UCSD-AML1 (cell line): Measurements from ENCODE around the gene ARHGAP29.

Experiments used
- DNase-seq: peaks from one replicate; lab custom pipeline; 2025; ENCODE audit not compliant: unreplicated experiment; lab: John Stamatoyannopoulos, UW

Gene ARHGAP29

DNA sequence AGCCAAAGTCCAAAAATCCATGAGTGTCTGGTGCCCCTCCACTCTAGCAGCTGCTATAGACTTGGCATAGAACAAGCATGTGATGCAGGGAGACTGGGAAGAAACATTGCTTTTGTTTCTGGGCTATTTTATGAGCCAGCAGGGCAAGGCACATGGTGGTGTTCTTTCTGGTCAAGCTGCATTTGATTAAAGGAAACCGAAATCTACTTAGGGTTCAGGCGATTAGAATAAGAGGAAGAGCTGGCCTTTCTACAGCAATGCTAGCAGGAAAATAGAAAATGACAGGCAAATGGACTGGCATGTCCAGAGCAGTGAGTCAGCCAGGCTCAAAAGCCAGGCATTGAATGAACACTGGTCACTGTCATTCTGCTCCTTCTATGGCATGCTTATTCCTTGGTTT lies 28.5 kb upstream of the ARHGAP29 start:
- no peak for DNase-seq

DNA sequence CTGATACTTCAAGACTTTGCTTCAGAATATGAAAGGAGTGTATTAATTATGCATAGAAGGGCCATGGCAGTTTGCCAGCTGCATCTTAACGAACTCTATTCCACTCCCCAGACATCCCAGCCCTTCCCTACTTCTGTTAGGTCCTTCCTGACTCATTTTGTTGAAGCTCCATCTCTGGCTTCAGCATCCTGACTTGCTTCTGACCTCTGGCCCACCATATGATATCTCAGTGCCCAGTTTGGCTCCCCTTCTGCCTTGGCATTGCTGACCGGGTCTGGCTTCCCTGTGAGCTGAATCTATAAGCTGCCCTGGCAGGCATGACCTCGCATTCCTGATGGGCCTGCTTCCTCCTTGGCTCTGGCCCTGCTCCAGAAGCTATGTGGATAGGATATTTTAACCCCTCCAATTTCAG lies 27.6 kb upstream of the ARHGAP29 start:
- DNase-seq = no peak

DNA sequence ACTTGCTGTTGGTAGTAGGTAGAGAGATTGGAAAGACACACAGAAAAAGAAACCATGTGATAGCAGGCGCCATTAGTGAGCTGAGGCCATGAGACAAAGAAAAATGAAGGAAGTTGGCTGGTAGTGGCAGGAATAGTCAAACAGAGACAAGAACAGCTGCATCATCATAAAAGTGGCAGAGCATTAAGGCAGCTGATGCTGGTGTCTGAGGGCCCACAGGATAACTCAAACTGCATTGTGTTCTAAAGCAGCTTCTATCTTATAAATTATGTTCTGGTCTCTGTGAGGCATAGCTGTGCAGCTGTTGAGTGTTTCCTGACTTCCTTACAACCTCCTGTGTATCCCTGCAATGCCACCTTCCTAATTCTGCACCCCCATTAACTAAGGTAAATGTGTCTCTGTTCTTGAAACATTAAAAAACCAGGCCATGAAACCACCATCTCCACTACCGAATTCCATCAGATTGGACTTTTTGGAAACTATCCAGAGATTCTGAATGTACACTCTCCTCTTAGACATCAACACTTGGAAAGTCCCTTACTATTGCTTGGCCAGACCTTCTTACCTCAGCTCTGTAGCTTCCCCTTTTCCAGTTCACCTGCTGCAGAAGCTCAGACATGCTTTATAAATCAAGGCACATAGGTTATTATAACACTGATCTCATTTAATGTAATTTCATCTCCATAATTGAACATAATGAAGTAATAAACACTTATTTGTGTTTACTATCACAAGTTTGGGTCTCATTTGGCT lies 23.4 kb upstream of the ARHGAP29 start:
- DNase-seq = no peak

DNA sequence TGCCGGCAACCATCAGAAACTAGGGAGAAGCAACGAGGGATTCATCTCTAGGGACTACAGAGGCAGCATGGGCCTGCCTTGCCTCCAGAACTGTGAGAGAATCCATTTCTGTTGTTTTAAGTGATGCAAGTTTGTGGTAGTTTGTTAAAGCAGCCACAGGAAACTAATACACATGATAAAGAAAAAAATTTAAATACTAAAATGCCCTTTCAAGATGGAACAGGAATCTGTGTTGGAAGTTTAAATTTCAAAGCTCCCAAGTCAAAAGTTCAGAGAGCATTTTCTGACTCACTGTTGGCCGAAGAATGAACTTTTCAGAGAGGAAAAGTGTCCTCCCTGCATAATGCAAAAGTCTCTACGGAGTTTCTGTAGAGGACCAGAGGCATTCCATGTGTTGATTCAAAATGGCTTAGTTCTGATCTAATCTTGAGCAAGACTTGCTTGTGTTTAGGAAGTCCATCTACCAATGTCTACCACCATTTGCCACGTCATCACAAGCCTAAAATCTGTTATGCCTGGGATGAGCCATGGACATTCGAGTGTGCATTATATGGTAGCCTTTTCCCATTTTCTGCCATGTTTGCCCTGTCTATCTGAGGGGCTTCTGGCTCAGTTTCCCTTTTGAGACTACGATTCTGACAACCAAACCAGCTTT lies 22.4 kb upstream of the ARHGAP29 start:
- DNase-seq = no peak

DNA sequence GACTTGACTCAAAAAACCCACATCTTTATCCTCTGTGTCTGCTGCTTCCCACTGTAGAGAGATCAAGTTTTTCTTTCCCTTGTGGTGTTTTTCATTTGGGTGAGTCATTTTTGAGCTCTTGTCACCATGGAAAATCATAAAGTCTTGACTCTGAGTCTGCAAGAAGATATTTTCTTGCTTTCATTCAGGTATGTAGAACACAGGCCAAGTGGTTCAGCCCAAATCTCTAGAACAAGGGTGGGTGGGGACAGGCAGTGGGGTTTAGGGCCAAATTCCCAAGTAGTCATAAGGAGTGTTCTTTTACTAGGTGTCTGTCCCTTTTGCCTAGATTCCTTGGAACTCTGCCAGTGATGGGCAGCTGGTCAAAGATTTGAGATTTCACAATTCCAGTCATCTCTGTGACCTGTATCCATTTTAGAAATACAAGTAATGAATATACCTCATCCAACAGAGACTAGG lies 21.5 kb upstream of the ARHGAP29 start:
- no peak for DNase-seq

DNA sequence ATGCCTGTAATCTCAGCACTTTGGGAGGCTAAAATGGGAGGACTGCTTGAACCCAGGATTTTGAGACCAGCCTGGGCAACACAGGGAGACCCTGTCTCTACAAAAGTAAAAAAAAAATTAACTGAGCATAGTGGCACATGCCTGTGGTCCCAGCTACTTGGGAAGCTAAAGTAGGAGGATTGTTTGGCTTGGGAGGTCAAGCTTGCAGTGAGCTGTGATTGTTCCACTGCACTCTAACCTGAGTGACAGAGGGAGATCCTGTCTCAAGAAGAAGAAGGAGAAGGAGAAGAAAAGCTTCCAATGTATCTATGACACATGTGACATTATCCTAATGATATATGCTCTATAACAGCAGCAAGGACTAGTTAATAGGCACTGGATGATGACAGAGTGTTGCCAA lies 20.1 kb upstream of the ARHGAP29 start:
- DNase-seq = no peak

DNA sequence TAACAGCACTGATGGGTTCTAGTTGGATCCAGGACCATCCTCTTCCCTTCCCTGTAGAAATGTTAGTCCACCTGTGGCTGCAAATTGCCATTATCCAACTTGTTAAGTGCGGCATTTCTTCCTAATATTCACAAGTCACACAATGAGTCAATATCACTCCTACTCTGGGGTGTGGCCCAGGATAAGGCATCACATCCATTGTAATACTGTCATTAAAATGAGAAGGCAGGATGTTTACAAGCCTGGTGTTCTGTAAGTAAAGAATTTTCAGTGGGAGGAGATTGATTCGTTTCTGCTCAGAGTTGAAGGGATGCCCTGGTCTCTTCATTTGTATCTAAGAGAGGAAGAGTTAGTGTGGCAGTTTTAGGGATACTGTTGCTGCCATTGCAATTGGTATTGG lies 18.1 kb upstream of the ARHGAP29 start:
- no peak for DNase-seq

DNA sequence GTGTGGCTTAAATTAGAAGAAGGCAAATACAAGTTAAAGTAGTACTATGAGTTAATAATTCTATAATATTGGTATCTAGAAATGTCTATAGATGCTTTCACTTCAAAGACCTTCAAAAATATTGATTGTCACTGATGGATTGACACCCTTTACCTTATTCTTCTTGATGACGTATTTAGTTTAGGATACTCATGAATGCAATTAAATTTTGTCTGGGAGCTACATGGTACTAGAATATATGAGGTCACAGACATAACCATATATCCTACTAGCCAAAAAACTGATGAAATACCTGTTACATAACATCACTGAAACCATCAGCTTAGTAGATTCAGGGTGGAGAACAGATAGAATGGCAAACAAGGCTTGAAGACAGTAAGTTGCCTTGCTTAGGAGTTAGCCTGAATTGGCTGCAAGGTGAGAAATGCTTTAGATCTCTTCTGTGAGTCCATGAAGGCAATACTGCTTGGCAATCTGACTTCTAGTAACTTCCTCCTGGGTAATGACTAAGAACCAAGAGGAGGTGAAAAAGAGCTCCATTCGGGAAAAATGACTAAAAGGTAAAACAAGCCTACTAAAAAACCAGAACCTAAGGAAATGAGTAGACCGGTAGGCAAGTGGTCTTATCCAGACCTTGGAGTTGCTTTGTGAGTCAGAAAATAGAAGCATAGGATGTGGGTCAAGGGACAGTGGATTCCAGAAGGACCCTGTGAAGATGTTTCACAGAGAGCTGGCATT lies 16.9 kb upstream of the ARHGAP29 start:
- no peak for DNase-seq

DNA sequence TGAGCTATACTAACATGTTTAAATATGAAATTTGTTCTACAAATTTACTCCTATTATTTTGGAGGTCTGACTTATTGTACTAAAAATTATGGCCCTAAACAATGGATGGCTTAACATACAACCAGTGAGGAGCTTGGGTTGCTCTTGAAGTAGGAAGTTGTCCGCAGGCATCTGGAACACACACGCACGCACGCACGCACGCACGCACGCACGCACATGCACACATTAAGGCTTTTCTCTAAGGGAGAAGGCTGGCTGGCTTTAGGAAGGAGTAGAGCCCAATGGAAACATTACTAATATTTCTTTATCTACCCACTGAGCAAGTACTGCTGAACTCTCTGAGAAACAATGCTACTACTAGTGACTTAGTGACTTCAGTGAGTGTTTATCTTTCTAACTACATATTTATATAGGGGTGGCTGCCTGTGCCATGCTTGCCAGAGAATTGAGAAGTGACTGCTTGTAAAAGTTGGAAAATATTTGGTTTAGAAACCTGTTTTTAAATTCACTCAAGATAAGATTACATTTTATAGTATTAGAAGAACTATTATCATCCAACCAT lies 16.2 kb upstream of the ARHGAP29 start:
- DNase-seq = no peak

DNA sequence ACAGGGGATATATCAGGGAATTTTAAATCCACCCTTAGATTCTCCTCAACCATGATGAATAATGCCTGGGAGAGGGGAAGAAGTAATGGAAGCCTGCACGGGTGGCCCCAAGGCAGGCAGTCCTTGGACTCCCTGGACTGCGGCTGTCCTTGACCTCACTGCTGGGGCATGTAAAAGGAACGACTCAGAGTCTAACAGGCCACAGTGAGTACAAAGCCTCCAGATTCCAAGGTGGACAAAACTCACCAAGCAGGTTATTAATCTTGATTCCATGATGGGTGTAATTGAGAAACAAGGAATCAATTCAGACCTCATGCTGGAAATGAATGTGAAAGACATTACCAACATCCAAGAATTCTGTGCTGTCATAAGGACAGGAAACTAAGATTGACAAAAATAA lies 13.0 kb upstream of the ARHGAP29 start:
- DNase-seq = no peak

DNA sequence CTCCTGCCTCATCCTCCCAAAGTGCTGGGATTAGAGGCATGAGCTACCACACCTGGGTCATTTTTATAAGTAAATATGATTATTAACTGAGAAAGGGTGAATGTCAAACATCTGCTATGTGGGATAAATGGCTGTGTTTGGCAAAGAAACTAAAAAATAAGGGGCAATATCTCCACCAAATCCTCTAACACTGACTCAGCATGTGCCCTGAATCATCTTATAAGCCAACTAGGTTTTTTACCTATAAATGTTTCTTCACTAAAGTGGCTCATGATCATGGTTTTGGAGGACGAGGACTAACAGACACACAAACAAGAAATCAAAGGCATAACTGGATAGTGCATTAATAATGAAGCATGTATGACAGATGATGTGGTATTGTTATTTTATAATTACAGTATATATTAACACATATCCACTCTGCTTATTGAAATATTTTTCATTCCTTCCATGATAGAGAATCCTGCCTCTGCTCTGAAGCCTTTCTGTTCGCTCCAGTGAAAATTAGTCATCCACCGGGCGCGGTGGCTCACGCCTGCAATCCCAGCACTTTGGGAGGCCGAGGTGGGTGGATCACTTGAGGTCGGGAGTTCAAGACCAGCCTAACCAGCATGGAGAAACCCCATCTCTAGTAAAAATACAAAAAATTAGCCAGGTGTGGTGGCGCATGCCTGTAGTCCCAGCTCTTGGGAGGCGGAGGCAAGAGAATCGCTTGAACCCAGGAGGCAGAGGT lies 11.7 kb upstream of the ARHGAP29 start:
- DNase-seq = no peak

DNA sequence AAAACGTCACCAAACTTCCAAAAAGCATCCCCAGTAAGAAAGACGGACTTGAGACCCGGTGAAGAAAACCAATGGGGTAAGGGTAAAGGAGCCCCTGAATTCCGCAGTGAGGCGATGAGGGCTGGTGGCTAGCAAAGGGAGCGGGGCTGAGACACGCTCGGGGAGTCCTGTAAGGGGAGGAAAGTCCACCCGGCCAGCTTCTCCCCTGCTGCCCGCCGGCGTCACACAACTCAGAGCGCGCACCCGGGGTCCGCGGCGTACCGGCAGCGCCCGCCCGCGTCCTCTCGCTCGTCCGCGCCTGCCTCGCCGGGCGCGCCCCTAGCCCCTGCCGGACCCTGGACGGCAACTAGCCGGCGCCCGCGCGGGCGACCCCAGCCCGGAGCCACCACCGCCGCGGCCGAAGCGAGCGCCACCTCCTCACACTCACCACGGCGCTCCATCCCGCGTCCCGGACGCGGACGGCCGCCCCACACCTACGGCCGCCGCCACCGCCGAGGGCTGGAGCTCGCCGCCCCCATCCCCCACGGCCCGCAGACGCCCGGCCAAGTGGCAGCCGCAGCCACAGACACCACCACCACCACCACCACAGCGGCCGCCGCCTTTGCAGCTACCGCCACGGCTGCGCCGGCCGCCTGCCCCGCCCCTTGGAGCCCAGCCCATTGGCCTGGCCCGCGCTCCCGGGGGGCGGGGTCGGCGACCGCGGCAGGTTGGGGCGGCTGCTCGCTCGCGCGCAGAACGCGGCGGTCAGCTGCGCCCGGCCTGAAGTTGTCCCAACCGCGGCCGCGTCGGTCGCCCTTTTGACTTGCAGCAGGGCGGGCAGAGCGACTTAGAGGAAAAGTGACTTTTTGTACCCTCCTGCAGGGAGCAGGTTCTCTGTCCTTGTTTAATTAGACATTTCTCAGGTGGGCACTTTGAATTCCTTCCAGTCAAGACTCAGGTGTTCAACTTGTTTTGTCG lies 10.0 kb upstream of the ARHGAP29 start:
- peak; percentile 45 for DNase-seq

DNA sequence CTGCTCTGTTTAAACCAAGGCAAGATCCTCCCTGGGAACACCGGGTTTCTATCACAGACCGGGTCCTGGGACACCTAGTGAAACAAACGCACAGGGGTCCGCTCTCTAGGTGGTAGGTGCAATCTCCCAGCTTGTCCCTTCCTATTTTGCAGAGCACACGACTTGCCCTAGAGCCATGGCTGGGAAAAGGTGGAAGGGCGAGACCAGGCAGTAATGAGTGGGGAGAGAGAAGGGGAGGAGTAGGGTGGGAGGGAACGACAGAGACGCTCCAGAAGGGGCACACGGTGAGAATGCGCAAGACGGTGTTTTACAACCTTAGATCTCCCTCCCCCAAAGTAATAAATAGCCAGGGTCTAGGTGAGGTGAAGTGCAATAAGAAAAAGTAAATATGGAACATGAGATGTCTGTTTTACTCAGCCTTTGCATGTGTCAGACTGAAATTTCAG lies 9.3 kb upstream of the ARHGAP29 start:
- DNase-seq = no peak

DNA sequence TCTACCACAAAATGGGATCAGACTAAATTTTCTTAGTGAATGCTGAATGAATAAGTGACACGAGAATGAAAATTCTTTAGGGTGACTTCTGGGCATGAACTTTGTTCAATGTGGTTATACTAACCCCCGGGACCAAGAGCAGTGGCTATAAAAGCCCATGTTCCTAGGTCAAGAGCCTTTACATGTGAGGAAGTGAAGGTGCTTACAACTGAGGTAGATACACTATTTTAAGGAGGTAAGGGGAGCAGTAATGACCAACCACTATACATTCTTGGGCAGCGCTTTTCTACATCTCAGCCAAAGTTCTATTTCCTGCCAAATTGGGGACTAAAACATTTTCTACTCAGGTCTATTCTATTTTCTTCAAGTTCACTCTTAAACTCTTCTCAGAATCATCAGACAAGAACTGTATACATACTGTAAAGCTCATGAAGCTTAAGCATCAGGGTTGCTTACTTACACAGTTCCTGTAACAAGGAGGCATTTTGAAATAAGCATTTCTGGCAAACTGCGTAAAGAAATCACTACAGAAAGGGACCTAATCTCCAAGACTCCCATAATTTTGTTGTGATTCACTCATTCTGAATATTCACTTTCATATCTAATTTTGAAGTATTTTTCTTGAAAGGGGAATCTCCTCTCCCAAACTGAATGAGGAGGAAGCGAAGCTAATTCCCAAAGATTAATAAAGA lies 8.5 kb upstream of the ARHGAP29 start:
- DNase-seq = no peak

DNA sequence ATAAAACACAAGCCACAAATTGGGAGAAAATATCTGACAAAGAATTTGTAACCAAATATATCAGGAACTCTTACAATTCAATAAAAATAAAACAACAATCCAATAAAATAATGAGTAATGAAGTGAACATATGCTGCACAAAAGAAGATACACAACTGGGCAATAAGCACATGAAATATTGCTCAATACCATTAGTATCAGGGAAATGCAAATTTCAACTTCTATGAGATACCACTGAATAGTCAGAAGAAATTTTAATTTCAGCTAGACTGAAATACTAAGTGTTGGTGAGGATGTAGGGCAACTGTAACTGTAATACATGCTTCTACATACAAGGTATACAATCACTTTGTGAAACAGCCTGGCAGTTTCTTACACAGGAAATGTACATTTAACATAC lies 7.4 kb upstream of the ARHGAP29 start:
- no peak for DNase-seq

DNA sequence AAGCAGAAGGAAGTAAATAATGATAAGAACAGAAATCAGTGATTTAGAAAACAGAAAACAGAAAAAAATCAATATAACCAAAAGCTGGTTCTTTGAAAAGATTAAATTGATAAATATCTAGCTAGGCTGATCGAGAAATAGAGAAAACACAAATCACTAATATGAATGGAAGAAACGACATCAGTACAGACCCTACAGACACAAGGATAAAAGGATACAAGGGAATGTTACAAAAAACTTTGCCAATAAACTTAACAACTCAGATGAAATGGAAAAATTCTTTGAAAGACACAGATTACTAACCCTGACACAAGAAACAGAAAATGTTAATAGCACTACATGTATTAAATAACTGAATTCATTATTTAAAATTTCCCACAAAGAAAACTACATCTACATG lies 6.3 kb upstream of the ARHGAP29 start:
- DNase-seq = no peak

DNA sequence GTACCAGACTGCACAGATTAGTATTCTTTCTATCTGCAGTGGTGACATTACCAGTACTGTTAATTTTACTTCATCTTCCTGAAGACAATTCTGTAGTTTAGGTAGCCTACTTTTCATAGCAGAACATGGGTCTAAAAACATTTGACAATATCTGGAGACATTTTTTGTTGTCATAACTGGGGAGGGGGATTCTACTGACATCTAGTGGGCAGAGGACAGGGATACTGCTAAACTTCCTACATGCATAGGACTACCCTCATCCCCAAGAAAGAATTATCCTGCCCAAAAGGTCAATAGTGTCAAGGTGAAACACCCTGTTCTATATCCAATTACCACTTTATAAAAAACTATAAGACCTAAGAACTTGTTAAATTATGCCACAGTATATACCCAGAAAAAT lies 3.4 kb upstream of the ARHGAP29 start:
- DNase-seq = no peak

DNA sequence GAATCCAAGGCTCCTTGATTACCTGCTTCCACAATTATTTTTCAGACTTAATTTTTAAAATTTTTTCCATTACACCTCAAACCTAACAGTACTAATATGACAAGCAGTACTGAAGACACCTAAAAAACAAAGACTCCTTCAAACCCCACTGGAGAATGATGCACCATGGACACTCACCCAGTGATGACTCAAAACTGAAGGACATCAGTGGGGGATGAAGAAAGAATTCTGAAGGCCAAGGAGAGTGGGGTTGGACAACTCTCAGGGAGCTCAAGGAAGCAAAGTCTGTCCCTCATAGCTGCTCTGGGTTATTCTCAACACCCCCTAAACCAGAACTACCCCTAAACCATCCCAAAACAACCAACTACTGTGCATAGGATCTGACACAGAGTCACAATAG lies 2.4 kb upstream of the ARHGAP29 start:
- no peak for DNase-seq

DNA sequence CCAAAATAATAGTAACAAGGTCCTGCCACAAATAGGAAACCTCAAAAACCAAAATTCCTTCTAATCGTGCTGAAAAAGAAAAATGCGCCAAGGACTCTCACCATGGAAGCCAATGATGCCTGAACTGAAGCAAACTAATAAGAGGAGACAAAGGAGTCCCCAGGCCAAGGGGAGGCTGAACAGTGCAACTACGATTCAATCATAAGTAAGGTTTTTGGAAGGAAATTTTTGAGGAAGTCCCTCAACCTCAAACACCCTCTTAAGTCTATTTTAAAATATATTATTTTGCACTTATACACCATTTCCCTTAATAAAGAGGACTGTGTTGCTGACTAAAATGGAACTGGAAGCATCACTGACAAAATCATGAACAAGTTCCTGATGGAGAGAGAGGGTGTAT lies 1.7 kb upstream of the ARHGAP29 start:
- DNase-seq = no peak
